Stimulated activated CD8-positive, alpha-beta memory T cell treated with anti-CD3 and anti-CD28 coated beads, Interleukin-12 subunit alpha, Interleukin-12 subunit beta, amount 100 ng/mL, for 4 hours (primary cell): ENCODE results near the gene GRM7.

Source experiments
- DNase-seq: peaks from one replicate; pipeline ENCODE4 v3.0.0-alpha.2; 2020; ENCODE audit warnings: low read depth

The GRM7 gene

GRCh38 chr3:7581831-7582230 lies 720.9 kb downstream of the GRM7 start:
- DNase-seq: no peak

DNA sequence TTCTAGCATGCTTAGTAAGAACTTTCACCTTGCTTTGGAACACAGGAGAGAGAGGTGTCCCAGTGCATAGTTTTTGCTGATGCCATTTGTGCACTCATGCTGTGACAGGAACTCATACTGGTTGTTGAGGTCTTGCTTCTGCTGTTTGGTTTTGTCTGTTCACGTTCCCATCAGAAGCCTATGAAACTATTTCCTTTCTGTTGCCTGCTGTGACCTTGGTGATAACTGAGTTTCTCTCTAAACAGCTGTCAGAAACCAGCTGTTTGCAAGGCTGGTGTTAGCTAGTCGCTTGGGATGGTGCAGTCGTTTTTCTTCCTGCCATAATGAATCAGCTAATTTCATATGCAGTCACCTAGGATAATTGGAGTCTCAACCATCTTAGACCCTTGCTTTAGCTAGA lies 724.1 kb downstream of the GRM7 start:
- DNase-seq: no peak

DNA sequence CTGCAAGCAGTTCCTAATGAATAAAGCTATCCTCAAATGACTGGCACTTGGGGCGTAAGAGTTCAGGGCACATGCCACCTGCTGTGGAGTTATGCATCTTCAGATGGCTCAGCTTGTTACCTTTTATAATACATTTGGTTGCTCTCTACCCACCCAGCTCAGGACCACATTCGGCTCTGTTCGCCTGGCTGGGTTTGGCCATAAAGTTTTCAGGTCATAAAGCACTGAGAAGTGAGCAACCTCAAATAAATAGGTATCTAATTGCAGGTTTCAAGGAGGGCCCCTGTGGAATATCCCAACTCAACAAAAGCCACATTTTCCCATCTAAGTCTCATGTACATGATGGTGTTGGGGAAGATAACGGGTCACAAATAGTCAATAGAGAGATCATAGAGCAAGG lies 727.3 kb downstream of the GRM7 start:
- no peak for DNase-seq

- DNase-seq: no peak
These were observed 728.6 kb downstream of the GRM7 start for GRCh38 chr3:7589526-7589925.

- no peak for DNase-seq
These were observed 741.4 kb downstream of the GRM7 start for GRCh38 chr3:7602297-7602696.

DNA sequence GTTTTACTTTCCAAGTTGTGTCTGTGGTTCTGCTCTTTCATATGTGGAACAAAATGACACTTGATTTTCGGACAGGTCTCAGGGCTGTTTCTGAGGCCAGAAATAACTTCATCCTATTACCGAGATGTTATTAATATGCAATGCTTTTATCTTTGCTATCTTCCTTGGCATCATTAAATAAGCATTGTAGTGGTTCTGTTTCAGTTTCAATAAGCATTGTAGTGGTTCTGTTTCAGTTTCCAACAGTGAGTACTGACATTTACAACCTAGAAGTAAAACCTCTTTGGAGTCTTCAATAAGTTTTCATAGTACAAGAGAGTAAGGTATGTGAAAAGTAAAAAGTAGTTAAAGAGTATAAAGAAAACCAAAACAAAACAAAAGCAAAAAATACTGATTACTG lies 746.2 kb downstream of the GRM7 start:
- DNase-seq: no peak

DNA sequence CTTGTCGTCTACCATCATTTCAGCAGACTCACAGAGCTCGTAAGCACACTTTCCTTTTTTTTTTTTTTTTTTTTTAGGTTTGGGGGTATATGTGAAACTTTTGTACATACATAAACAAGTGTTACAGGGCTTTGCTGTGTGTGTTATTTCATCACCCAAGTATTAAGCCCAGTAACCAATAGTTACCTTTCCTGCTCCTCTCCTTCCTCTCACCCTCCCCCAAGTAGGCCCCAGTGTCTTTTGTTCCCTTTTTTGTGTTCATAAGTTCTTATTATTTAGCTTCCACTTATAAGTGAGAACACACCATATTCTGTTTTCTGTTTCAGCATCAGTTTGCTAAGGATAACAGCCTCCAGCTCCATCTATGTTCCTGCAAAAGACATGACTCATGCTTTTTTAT lies 746.8 kb downstream of the GRM7 start:
- no peak for DNase-seq

DNA sequence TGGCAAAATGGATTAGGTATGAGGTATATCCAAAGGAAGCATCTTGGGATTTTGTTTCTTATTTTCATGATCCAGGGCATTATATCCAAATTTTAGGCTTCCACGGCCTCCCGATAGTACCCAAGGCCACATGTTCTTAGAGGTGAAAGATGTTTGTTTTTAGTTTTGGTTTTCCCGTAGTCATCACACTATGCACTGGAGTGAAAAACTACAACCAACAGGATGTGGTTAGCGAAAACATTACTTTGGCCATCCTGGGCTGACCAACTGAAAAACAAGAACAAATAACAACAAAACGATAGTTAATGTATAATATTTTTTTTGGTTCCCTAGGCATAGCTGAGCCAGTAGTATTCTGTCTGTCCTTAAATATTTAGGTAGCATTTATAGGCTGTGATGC lies 749.7 kb downstream of the GRM7 start:
- no peak for DNase-seq

DNA sequence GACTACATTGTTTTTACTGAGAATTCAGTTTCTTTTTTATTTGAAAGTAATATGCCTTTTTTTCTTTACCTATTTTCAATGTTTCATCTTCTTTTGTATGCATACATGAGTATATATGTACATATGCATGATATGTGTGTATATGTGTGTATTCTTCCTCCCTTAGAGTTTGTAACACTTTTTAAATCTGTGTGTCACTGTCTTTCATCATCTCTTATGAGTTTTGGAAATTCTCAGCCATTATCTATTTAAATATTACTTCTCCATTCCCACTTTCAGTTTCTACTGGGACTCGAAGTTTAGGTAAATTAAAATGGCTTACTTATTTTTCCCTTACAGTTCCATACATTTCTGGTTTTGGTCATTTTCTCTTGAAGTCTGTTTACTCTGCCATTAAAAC lies 754.1 kb downstream of the GRM7 start:
- DNase-seq: no peak

DNA sequence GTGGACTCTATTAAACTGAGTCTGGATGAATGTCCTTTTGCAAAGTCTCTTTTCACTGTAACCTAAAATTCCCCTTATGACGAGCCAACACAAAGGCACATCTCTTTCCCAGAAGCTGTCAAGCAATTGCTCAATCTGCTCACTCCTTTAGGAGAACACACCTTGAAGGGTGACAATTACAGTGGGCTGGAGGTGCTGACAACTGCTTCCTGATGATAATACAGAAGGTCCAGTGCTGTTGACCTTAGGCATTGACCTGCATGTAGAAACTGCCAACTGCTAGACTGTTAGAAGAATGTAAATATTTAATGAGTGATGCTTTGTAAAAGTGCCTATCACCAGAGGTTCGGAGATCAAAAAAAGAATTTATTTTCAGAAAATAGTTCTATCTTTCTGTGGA lies 757.7 kb downstream of the GRM7 start:
- no peak for DNase-seq

- DNase-seq: no peak
These were observed 759.5 kb downstream of the GRM7 start for GRCh38 chr3:7620401-7620800.

- no peak for DNase-seq
These were observed 760.2 kb downstream of the GRM7 start for GRCh38 chr3:7621046-7621630.

GRCh38 chr3:7621651-7622050 lies 760.7 kb downstream of the GRM7 start:
- no peak for DNase-seq

DNA sequence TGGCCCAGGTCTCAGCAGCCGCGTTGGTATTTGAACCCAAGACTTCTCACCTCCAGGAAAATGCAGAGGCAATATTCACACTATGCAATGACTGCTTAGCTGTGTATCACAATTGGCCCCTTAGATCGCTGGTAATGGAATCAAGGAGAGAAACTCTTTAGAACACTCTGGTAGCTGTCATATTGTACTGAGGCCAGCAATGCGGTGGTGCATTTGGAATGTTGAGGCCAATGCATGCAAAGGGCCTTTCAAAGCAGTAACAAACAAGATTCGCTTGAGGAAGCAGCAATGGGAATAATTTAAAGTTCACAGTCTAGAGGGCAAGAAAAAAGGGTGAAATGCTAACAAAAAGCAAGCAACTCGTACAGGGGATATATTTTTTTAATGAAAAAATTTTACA lies 764.1 kb downstream of the GRM7 start:
- no peak for DNase-seq

GRCh38 chr3:7630351-7630911 lies 769.5 kb downstream of the GRM7 start:
- DNase-seq: no peak

GRCh38 chr3:7630925-7631324 lies 770.0 kb downstream of the GRM7 start:
- DNase-seq: no peak

- DNase-seq: no peak
These were observed 771.4 kb downstream of the GRM7 start for GRCh38 chr3:7632305-7632704.

- DNase-seq: no peak
These were observed 776.8 kb downstream of the GRM7 start for GRCh38 chr3:7637694-7638093.

GRCh38 chr3:7638103-7638502 lies 777.2 kb downstream of the GRM7 start:
- no peak for DNase-seq

DNA sequence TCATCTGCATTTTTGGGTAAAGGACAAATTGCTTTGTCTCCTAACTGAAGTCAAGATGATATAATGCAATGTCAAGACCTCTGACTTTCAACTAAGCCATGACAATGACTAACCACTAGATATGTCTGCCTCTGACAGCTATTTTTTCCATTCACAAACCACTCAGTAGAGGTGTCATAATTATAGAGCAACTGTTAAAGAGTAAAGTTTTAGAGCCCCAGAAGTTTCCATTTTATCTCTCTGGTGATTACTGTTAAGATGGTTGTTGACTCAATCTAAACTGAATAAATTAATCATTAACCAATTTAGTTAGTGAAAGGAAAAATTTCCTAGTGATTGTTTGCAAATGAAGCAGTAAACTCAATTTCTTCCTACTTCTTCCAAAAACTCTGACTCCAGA lies 779.9 kb downstream of the GRM7 start:
- DNase-seq: no peak

GRCh38 chr3:7646851-7647250 lies 785.9 kb downstream of the GRM7 start:
- DNase-seq: no peak

GRCh38 chr3:7650466-7650865 lies 789.6 kb downstream of the GRM7 start:
- no peak for DNase-seq

DNA sequence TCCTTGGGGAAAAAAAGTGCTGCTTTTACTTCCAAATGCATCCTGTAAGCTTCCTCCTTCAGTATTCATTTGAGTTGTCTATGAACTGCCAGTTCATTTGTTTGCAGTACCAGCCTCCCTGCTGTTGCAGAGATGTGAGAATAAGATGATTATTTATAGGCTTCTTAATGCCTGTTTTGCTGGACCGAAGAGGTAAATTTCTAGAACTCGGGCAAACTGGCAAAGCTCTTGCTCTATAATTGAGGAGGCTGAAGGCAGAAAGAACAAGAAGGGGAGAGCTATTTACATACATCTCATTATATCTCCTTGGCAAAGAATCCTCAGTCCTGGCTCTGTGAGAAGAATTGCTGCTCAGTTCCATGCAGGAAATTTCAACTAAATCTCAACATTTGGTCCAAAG lies 790.4 kb downstream of the GRM7 start:
- DNase-seq: no peak
